ENCODE data around the gene EGFL7.

EGFL7 gene

DNA sequence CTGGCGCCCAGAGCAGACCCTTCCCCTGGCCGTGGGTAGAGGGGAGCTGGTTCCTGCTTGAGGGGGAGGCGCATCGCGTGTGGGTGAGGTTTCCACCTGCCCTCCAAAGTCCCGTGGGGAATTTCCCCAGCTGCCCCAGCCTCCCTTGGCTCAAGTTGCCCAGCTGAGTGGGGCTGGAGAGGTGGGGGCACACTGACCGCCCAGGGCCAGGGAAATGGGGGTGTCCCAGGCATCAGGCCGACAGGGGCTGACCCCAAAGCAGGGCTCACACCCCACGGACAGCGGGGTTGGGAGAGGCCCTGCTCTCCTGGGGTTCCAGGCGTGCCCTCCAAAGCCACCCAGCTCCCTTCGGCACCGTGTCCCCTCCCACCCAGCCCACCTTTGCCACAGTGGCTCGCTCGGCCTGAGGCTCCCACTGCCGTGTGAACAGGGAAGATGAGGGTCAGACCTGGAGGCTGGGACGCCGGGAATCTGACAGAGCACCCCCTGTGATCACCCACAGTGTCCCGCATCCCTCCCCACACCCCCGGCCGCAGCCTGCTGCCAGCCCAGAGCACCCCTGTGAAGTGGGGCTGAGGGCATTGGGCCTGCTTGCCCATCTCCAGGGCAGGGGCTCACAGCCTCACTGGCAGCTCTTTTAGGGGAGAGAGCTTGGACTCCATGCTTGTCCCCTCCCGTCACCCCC lies 933 bp upstream of the EGFL7 start:
- DNase-seq = no peak

DNA sequence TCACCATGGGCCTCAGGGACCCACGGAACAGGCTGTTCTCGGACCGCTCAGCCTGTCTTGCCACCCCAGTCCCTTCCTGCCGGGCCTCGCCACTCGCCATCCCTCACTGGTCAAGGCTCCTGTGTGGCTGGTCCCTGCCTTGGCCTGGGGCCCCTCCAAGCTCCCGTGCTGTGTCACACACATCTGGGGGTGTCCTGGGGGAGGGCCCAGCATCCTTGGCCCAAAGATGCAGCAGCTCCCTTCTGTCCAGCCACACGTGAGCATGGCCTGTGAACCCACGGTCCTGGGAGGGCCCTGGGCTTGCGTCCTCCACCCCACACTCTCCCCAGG lies 425 bp upstream of the EGFL7 start:
- no peak for DNase-seq

DNA sequence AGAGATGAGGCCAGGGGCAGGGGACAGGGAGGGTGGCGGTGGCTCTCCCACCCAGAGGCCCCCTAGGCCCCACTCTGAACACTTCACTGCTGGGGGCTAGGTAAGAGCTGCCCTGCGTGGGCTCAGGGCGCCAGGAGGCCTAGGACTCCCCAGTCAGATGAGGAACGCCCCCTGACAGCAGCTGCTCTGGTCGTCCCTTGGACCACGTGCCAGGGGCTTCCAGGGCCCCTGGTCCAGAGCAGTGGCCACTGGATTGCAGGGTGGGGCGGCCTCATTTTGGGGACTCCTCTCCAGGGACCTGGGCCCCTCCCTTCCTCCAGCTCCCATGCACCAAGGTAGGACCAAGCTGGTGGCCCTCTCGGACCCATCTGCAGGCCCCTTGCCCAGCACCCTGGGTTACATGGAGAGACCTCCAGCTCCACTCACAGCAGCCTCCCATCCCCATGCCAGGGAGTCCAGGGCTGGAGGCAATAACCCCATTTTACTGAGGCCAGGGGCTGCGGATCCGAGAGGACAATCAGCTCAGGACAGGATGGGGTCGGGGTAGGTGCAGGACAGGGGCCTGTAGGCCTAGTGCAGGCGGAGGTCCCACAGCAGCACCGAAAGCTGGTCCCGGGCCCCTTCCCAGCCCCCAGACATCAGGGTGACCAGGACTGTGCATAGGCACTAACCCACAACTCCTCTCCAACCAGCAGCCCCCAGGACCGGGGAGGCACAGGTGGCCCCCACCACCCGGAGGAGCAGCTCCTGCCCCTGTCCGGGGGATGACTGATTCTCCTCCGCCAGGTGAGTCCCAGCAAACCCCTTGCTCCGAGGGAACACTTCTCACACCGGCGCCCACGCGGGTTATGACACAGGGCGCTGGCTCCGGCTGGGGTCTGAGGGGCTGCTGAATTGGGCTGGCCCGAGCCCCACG lies 1.5 kb downstream of the EGFL7 start:
- DNase-seq = no peak

DNA sequence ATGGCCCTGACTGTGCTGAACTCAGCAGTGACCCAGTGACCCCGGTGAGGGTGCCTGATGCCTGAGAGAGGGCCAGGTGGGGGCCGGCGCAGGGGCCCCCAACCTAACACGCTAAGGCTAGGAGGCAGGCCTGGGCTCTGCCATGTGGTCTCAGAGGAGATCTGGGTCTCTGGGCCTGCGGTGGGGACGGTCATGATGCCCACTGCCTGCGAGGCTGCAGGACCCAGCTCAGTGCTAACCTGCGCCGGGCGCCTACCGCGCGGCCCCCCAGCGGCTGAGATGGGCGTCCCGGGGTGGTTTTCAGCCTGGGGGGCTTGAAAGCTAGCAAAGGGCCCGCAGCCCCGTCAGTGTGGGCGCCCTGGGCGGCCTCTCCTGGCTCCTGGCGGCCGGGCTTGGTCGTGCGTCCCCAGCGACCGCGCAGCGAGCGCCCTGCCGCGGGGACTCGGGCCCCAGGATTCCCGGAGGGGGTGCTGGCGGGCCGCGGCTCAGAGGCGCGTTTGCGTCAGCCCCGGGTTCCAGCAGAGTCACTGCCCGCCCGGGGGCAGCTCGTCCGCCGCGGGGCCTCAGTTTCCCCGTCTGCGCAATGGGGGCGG lies 2.5 kb downstream of the EGFL7 start:
- DNase-seq = peak; percentile 38

DNA sequence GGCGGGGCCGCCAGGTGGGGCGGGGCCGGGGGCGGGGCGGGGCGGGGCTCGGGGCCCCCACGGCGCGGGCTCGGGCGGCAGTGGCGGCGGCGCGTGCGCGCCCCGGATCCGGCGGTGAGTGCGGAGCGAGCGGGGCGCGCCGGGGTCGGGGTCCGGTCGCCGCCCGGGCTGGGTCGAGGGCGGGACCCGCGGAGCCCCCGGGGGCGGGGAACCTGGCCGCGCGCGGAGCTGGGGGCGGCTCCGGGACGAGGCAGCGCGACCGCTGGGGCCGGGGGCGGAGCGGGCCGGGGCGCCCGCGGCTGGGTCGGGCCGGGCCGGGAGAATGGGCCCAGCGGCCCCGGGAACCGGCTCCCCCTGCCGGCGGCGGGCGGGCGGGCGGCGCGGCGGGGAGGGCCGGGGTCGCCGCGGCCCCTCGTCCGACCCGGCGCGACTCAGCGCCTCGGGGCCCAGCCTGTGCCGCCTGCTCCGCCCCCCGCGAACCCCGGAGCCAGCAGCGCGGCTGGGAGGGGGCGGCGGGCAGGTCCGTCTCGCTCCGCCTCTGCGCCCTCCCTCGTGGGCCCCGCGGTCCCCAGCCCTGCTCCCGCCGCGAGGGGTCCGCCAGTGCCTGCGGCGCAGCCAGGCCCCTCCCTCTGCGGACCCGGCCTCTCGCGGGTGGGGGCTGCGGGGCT lies 3.1 kb downstream of the EGFL7 start:
- DNase-seq = peak; percentile 32

DNA sequence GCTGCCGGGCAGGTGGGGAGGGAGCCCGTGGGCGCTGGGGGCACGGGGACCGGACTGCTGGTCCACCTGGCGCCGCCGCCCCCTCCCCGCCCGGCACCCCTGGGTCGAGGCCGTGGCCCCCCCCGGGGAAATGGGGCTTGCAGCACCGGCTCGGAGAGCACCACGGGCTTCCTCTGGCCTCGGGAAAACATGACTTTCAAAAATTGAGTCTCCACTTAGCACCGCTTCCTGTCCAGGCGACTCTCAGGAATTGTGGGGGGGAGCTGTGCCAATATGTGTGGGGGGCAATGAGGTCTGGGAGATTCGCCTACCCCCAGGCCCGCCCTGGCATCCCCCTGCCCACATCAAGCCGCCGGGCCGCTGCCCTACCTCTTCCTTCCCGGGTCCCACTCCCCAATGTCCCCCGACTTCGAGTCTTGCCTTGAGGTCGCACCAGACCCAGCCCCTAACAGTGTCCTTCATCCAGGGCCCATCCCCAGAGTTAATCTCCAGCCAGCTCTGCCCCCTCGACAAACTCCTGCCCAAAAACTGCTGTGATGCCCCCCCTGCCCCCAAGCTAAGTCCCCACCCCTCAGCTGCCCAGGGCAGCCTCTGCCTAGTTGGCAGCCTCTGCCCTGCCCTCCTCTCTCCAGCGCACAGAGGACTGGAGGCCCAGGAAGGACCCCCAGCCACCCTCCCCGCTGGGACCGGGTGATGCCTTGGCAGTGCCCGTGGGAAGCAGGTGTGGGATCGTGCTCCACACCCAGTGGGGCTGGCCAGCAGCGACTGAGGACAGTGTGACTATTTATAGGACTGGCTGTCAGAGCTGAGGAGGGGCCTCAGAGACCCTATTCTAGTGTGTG lies 3.9 kb downstream of the EGFL7 start:
- no peak for DNase-seq

DNA sequence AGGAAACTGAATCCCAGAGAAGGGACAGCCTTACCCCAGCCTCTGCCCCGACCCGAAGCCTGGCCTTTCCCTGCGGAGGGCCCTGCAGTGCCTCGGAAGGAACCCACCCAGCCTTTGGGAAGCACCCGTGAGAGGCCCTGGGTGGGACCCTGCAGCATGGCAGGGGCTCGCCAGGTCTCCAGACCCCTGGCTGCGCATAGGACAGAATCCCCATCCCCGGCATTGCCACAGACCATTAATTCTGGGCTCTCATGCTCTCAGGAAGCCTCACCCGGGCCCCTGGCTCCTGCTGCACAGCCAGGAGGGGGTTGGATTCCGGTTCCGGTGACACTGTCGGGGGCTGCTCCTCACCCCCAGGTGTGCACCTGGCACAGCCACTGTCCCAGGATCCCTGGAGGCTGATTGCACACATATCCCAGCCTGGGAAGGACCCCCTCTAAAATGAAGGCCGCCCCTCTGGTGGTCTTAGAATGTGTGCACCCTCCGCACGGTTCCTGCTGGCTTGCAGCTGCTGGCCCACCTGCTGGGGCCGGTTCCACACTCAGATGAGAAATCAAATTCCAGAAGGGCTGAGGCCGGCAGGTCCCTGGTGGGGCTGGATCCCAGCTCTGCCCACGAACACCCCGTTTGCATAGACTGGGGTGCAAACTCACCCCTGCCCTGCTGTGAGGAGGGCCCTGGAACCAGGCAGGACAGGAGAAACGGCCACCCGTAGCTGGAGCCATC lies 4.7 kb downstream of the EGFL7 start:
- no peak for DNase-seq

DNA sequence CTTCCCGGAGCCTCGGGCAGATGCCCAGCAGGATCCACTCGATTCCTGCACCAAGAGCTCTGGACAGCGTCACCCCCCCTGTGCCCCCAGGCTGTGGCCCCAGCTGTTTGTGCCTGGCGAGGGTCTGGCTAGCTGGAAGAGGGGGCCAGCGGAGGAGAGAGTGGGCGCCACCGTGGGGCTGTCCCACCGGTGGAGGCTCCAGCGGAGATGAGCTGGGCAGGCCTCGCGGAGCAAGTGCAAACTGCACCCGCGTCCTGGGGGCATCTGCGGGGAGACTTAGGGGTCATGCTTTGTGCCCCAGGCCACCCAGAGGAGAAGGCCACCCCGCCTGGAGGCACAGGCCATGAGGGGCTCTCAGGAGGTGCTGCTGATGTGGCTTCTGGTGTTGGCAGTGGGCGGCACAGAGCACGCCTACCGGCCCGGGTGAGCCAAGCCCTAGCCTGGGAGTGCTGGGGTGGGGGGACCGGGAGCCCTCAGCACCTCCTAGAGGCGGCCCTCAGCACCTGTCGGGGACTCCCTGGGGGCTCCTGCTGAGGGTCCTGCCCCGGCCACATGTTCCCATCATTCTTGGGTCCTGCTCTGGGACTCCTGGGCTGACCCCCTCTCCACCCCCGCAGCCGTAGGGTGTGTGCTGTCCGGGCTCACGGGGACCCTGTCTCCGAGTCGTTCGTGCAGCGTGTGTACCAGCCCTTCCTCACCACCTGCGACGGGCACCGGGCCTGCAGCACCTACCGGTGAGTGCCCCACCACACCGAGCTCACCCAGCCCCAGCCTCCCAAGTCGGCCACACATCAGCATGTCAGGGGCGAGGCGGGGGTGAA lies 5.4 kb downstream of the EGFL7 start:
- no peak for DNase-seq

DNA sequence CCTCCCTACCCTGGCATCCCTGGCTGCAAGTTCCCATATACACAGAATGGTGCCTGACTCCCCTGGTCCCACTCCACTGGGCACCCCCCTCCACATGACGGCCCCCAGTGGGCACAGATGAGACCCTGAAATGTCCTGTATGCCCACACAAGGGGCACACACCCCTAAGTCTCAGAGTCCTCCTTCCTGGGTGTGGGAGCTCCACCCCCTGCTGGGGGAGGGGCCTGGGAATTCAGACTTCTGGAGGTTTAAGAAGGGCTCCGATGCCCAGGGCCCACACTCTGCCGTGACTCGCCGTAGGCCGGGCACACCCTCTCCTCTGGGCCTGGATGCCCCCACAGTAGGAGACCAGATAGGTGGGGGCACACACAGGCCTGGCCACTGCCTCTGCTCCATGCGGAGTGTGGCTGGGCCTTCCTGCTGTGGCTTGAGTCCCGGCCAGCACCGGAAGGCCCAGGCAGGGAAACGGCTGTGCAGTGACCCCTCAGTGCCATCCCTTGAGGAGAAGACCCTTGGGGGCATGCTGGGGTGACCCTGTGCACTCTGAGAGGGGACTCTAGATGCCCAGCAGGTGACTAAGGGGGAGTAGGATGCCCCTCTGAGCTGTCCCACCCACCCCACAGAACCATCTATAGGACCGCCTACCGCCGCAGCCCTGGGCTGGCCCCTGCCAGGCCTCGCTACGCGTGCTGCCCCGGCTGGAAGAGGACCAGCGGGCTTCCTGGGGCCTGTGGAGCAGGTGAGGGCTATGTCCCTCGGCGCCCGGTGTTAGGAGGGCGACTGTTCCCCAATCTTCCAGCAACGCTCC lies 6.5 kb downstream of the EGFL7 start:
- no peak for DNase-seq

DNA sequence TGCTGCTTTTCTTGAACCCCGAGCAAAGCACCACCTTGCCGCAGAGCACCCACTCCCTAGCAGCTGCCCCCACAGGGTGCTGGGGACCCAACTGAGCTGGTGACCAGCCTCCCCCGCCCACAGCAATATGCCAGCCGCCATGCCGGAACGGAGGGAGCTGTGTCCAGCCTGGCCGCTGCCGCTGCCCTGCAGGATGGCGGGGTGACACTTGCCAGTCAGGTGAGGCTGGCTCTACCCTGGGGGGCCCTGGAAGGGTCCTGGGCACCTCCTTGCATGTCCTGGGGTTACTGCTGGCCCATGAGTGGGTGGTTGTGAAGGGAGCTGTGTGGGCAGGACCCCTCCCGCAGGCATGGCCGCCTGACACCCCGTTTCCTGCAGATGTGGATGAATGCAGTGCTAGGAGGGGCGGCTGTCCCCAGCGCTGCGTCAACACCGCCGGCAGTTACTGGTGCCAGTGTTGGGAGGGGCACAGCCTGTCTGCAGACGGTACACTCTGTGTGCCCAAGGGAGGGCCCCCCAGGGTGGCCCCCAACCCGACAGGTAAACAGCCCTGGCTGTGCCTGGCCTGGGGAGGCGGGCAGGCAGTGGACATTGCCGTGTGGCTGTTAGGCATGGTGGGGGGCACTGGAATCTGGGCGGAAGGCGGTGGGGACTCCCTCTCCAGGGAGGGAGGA lies 7.2 kb downstream of the EGFL7 start:
- no peak for DNase-seq

DNA sequence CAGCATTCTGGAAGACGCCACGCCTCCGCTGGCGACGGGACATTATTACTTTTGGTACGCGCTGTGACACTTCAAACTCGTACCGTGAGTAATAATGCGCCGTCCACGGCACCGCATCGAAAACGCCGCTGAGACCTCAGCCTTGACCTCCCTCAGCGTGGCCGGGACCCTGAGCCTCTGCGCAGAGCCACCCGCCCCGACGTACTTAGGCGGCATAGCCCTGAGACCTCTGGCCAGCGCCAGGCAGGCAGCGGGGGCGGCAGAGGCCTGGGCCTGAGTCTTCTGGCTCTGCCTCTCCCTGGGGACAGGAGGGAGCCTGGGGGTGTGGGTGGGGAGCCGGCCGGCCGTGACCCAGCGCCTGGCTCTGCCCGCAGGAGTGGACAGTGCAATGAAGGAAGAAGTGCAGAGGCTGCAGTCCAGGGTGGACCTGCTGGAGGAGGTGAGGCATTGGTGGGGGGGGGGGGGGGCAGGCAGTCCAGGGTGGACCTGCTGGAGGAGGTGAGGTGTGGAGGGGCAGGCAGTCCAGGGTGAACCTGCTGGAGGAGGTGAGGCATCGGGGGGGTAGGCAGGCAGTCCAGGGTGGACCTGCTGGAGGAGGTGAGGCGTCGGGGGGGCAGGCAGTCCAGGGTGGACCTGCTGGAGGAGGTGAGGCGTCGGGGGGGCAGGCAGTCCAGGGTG lies 8.0 kb downstream of the EGFL7 start:
- DNase-seq = no peak

DNA sequence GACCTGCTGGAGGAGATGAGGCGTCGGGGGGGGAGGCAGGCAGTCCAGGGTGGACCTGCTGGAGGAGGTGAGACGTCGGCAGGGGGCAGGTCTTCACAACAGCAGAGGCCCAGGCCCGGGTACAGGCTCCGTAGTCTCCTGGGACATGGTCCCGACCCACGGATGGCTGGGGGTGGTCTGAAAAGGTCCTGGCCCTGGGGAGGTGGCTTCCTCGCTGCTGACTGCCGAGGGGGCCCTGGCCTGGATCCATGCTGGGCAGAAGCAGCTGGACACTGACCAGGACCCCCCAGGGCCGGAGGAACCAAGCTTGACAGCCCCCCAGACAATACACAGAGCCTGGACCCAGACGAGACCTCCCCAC lies 8.5 kb downstream of the EGFL7 start:
- DNase-seq = no peak

DNA sequence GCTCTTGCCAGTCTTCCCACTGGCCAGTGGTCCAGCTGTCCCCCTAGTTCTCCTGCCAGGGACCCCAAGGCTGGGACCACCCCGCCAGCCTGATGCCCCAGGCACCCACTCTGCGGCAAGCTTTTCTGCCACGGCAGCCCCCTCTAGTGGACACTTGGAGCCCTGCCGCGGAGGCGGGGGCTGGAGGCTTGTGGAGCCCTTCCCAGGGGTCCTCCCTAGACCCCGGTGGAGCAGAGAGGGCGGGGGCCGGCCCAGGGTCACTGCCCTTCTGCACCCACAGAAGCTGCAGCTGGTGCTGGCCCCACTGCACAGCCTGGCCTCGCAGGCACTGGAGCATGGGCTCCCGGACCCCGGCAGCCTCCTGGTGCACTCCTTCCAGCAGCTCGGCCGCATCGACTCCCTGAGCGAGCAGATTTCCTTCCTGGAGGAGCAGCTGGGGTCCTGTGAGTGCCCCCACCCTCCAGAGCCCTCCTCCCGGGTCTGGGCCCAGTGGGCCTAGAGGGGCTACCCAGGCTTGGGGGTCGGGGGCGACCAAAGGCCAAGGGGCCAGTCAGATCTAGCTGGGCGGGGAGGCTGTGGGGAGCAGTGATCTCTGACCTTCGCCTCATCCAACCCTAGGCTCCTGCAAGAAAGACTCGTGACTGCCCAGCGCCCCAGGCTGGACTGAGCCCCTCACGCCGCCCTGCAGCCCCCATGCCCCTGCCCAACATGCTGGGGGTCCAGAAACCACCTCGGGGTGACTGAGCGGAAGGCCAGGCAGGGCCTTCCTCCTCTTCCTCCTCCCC lies 9.1 kb downstream of the EGFL7 start:
- peak; percentile 19 for DNase-seq

DNA sequence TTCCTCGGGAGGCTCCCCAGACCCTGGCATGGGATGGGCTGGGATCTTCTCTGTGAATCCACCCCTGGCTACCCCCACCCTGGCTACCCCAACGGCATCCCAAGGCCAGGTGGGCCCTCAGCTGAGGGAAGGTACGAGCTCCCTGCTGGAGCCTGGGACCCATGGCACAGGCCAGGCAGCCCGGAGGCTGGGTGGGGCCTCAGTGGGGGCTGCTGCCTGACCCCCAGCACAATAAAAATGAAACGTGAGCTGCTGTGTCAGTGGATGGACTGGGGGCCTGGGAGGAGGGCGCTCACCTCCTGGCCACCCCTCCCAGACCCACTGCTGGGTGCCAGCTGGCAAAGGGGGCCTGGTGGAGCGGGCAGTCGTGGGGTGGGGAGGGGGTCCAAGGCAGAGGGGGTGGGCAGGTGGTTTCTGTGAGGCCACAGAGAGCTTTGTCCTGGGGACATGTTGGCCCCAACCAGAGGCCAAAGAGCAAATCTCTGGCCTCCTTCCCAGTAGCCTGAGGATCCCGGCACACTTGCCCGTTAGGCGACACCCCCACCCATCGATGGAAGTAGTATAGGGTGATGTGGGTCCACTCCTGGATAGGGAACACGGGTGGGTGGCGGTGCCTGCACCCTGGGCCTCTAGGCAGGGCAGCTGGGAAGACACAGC lies 9.8 kb downstream of the EGFL7 start:
- DNase-seq = no peak

DNA sequence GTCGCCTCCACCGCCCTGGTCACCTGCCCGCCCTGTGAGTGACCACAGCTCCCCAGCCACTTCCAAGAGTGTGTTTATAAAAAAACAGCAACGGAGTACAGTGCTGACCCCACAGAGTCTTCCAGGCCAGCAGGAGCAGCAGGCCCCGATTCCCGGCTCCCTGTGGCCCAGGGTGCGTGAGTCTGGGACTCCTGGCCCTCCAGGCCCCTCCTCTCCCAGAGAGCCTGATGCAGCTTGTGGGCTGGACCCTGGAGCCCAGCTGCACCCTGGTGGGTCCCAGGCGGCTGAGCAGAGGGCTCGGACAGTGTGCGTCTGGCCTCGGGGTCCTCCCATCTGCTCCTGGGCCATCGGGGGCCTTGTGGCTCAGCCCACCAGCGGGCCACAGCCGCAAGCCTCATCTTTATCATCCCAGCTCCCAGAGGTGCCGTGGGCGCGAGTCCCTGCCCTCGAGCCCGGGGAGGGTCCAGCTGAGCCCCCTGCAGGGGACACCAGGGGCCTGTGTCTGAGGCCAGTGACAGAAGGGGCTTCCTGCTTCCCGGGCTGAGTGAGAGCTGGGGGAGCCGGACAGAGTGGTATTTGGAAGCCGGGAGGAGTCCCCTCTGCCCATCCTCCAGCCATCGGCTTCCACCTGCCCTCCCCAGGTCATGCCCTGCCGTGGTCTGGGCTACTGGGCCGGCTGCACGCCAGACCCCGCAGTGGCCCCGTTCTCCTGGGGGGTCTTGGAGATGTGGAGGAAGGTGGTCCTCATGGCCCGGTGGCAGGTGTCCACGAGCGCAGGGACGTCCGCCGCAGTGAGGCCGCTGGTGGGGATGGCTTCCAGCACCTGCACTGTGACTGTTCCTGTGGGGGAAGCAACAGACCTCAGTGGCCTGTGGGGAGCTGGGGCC lies 10.6 kb downstream of the EGFL7 start:
- no peak for DNase-seq

DNA sequence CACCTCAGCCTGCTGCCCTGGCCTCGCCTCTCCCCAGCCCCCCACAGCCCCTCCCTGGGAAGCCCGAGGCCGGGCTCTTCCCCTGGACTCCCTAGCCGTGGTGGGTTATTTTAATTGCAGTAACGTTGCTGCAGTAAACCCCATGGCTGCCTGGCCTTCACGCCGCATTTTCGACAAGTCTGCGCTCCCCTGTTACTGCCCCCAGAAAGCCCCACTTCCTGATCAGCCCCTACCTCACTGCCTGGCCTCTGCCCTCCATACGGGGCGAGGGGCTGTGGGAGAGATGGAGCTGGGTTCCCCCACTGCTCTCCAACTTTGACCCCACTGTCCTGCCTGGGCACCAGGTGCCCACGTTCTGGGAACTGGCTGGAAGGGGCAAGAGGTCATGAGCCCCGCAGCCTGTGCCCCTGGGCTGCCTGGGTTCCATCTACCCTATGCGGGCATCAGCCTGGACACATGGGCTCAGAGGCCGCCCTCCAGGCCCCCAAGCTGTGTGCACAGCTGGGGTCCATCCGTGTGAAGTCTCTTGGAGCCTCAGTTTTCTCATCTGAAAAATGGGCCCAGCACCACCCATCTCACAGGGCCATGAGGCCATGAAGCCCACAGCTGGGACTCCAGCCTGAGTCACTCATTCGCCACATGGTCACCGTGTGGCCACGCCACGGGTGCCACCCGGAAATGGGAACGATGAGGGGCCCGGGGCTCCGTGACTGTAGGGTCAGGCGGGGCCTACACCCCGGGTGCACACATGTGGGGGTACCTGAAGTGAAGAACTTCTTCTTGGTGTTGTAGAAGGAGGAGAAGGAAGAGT lies 11.5 kb downstream of the EGFL7 start:
- DNase-seq = no peak
